Ectodermal cell (in vitro differentiated cells): Measurements from ENCODE around the gene GRB7.

Experiments used
- H3K27ac ChIP-seq: 2 replicates; pipeline ENCODE4 v1.7.0; 2013; ENCODE audit warnings: mild to moderate bottlenecking, low read depth, low read length; ENCODE audit not compliant: insufficient read depth, poor library complexity, severe bottlenecking
- H3K27me3 ChIP-seq: 2 replicates; pipeline ENCODE4 v1.7.0; 2013; ENCODE audit warnings: mild to moderate bottlenecking, low read length; ENCODE audit not compliant: insufficient read depth, control insufficient read depth, poor library complexity, severe bottlenecking
- H3K36me3 ChIP-seq: one replicate; pipeline ENCODE4 v1.7.0; 2013; ENCODE audit warnings: low read length; ENCODE audit not compliant: control insufficient read depth, insufficient read depth
- H3K4me1 ChIP-seq: one replicate; pipeline ENCODE4 v1.7.0; 2013; ENCODE audit warnings: low read length; ENCODE audit not compliant: control insufficient read depth, insufficient read depth
- H3K4me3 ChIP-seq: 2 replicates; pipeline ENCODE4 v1.7.0; 2013; ENCODE audit warnings: low read depth, low read length, control low read depth; ENCODE audit not compliant: insufficient read depth
- H3K9me3 ChIP-seq: 2 replicates; pipeline ENCODE4 v1.7.0; 2013; ENCODE audit warnings: mild to moderate bottlenecking, low read length, moderate library complexity; ENCODE audit not compliant: control insufficient read depth
- WGBS, 2 experiments: methylation state at CpG; one replicate each; pipeline ENCODE4 v1.1.7; 2013; ENCODE audit warnings: missing lambda C conversion rate in 2 of 2; 5-methylcytosine and 5-hydroxymethylcytosine counted together

Gene GRB7

DNA sequence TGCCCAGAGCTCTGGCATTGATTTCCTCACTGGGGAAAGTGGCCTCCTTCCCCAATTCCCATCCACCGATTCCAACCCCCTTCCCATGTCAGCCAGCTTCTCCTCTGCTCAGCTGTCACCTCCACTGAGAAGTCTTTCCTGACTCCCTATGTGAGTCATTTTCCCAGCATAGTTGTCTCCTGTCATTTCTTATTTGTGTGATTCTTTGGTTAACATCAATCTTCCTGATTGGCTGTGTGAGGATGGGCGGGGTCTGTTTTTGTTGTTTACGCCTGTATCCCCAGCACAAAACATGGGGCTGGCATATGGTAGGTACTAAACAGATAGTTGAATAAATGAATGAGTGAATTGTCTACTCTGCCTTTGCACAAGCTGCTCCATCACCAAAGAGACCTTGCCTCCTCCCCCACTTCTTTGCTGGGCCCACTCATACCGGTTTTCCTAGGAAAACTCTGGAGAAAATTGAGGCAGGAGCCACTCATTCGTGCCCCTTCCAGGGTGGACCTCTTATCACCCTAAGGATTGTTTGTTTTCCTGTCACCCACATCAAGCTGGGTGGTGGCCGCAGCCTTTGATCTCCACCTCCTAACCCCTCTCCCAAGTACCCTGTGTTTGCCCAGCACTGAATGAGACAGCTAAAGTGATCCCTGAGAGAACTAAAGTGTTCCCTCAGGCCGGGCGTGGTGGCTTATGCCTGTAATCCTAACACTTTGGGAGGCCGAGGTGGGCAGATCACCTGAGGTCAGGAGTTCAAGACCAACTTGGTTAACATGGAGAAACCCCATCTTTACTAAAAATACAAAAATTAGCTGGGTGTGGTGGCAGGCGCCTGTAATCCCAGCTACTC is 1.2 kb upstream of the GRB7 start:
- Histone ChIP-seq H3K9me3 (no peaks in the 10 kb centered on the region), H3K4me3 (no peak overlapping the region), H3K27me3 (peaks cover 48% of the 10 kb centered on the region), H3K36me3 (no peaks in the 10 kb centered on the region), H3K4me1 (peaks cover 26% of the 10 kb centered on the region), H3K27ac (no peak overlapping the region)
- 82 to 88% methylated on average over 10 of the region's 10 CpGs for WGBS, 2 experiments

GRCh38 chr17:39737206-39737759 is 455 bp upstream of the GRB7 start:
- Histone ChIP-seq H3K27ac (no peak overlapping the region), H3K9me3 (no peaks in the 10 kb centered on the region), H3K4me3 (peak overlapping the region; percentile 46), H3K4me1 (peaks cover 26% of the 10 kb centered on the region), H3K36me3 (no peaks in the 10 kb centered on the region), H3K27me3 (peaks cover 48% of the 10 kb centered on the region)
- WGBS, 2 experiments = 60 to 62% methylated on average over 13 of the region's 13 CpGs

GRCh38 chr17:39738568-39738901 is 797 bp downstream of the GRB7 start:
- WGBS, 2 experiments = 0% methylated on average over 13 of the region's 13 CpGs

GRCh38 chr17:39738983-39739884 is 1.5 kb downstream of the GRB7 start:
- Histone ChIP-seq H3K9me3 (no peaks in the 10 kb centered on the region), H3K27ac (no peak overlapping the region), H3K36me3 (no peaks in the 10 kb centered on the region), H3K4me3 (peak overlapping the region; percentile 46), H3K27me3 (peaks cover 48% of the 10 kb centered on the region), H3K4me1 (peaks cover 26% of the 10 kb centered on the region)
- WGBS, 2 experiments = 5 to 6% methylated on average over 32 of the region's 32 CpGs

More at GRCh38 chr17:39738568-39738901, 797 bp downstream of the GRB7 start:
- H3K4me1 ChIP-seq = peaks cover 26% of the 10 kb centered on the region
- H3K4me3 ChIP-seq = peak overlapping the region; percentile 46
- H3K9me3 ChIP-seq = no peaks in the 10 kb centered on the region
- H3K27me3 ChIP-seq = peaks cover 48% of the 10 kb centered on the region
- H3K36me3 ChIP-seq = no peaks in the 10 kb centered on the region
- no peak overlapping the region for H3K27ac ChIP-seq

DNA sequence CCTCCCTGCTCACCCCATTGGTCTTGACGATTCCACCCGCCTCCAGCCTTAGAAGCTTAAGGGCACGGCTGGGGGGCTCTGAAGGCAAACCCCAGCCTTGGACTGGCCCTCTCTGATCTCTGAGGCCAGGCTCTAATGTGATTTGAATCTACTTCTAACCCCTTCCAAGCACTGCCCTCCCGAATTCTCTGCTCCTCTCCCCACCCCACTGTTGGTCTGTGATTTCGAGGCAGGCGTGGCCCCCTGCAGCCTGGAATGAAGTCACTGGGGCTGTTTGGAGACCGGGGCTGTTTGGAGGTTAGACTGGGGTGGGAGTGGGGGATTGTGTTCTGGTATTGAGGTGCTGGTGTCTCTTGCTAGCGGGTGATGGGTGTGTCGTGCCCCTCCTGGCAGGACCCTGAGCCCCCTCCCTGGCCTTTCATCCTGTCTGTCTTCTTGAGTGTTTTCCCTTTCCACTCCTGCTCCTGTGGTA is 2.2 kb downstream of the GRB7 start:
- H3K4me1 ChIP-seq = peaks cover 26% of the 10 kb centered on the region
- H3K36me3 ChIP-seq = no peaks in the 10 kb centered on the region
- H3K9me3 ChIP-seq = no peaks in the 10 kb centered on the region
- no peak overlapping the region for H3K27ac ChIP-seq
- H3K4me3 ChIP-seq = peak overlapping the region; percentile 46
- 18% methylated on average over 9 of the region's 9 CpGs for WGBS, 2 experiments
- H3K27me3 ChIP-seq = peaks cover 48% of the 10 kb centered on the region

DNA sequence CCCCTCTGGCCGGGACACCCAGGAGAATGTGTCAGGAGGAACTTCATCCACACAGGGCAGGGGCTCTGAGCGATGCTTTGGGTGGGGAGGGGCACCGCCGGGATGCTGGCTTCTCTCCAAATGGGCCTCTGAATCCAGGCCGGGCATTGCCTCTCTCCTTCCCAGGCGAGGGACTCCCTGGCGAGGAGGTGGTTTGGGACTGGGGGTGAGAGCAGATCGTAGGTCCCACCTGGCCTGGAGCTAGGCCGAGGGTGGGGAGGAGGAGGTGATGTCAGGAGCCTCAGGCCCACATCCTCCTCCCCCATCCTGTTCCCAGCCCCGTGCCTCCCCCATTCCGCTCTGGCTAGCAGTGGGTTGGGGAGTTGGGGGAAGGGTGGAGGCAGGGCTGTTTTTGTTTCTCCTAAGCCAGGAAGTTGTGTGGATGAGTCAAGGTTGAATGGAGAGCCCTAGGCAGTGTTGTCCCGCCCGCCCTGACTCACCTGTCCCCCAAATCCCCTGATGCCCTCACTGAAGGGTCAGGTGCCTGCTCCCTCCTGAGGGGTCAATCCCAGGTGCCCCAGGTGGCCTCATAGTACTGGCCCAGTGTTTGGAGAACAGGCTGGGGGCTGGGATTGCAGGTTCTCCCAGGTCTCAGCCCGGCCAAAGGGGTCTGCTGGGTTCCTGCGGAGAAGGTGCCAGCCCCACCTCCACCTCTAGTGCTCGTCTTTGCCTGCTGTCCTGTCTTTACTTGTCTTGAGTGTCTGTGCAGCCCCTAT is 2.8 kb downstream of the GRB7 start:
- H3K4me3 ChIP-seq = peak overlapping the region; percentile 46
- no peak overlapping the region for H3K27ac ChIP-seq
- no peaks in the 10 kb centered on the region for H3K36me3 ChIP-seq
- H3K9me3 ChIP-seq = no peaks in the 10 kb centered on the region
- WGBS, 2 experiments = 23 to 24% methylated on average over 16 of the region's 16 CpGs
- H3K27me3 ChIP-seq = peaks cover 48% of the 10 kb centered on the region
- peaks cover 26% of the 10 kb centered on the region for H3K4me1 ChIP-seq

- Histone ChIP-seq H3K4me1 (peaks cover 26% of the 10 kb centered on the region), H3K27ac (no peak overlapping the region), H3K4me3 (no peak overlapping the region), H3K27me3 (peaks cover 39% of the 10 kb centered on the region), H3K36me3 (no peaks in the 10 kb centered on the region), H3K9me3 (no peaks in the 10 kb centered on the region)
- WGBS, 2 experiments = 90 to 91% methylated on average over 18 of the region's 18 CpGs
Observed at GRCh38 chr17:39742126-39742855, 4.6 kb downstream of the GRB7 start.

DNA sequence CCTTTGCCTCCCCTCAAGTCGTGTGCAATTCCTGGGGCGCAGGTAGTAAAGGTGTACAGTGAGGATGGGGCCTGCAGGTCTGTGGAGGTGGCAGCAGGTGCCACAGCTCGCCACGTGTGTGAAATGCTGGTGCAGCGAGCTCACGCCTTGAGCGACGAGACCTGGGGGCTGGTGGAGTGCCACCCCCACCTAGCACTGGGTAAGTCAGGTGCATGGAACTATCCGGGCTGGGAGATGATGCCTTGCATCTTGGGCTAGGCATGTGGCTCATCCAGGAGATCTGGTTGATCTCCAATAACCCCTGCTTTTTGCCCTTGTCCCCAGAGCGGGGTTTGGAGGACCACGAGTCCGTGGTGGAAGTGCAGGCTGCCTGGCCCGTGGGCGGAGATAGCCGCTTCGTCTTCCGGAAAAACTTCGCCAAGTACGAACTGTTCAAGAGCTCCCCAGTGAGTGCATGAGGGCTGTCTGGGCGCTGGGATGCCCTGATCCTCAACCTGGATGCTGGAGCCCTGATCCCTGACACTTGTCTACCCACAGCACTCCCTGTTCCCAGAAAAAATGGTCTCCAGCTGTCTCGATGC is 5.2 kb downstream of the GRB7 start:
- H3K27ac ChIP-seq = no peak overlapping the region
- H3K4me3 ChIP-seq = no peak overlapping the region
- no peaks in the 10 kb centered on the region for H3K9me3 ChIP-seq
- peaks cover 32% of the 10 kb centered on the region for H3K27me3 ChIP-seq
- H3K4me1 ChIP-seq = peaks cover 21% of the 10 kb centered on the region
- no peaks in the 10 kb centered on the region for H3K36me3 ChIP-seq
- 93 to 94% methylated on average over 21 of the region's 21 CpGs for WGBS, 2 experiments
